Activated naive CD4-positive, alpha-beta T cell treated with anti-CD3 and anti-CD28 coated beads, Interleukin-2, amount 50 U/mL, for 24 hours (primary cell): ENCODE measurements around the gene TNFRSF13B.
A peak's percentile ranks its signal among the peaks of the same experiment; 100 is the strongest.
"Not testable (repeated sequence)": the region's sequence is repeated elsewhere in the genome, so short reads cannot be mapped to it uniquely, and the experiment has no call there.

ENCODE experiments used
- H3K27ac Mint-ChIP-seq: one replicate; pipeline ENCODE4 v1.8.0; 2021; ENCODE audit warnings: mild to moderate bottlenecking, mixed read lengths
- H3K27me3 Mint-ChIP-seq: one replicate; pipeline ENCODE4 v1.8.0; 2021; ENCODE audit warnings: mixed read lengths
- H3K36me3 Mint-ChIP-seq: one replicate; pipeline ENCODE4 v1.8.0; 2021; ENCODE audit warnings: mixed read lengths
- H3K4me1 Mint-ChIP-seq: one replicate; pipeline ENCODE4 v1.8.0; 2021; ENCODE audit warnings: mixed read lengths
- H3K4me3 Mint-ChIP-seq: one replicate; pipeline ENCODE4 v1.8.0; 2021; ENCODE audit warnings: mild to moderate bottlenecking, mixed read lengths
- H3K9me3 Mint-ChIP-seq: one replicate; pipeline ENCODE4 v1.8.0; 2021; ENCODE audit warnings: mixed read lengths

Gene TNFRSF13B

GRCh38 chr17:16922386-16923096, 49.4 kb downstream of the TNFRSF13B start:
- H3K4me1 Mint-ChIP-seq = no peaks in the 10 kb centered on the region
- no peaks in the 10 kb centered on the region for H3K36me3 Mint-ChIP-seq
- H3K9me3 Mint-ChIP-seq = no peaks in the 10 kb centered on the region
- no peak overlapping the region for H3K4me3 Mint-ChIP-seq
- H3K27me3 Mint-ChIP-seq = no peaks in the 10 kb centered on the region
- no peak overlapping the region for H3K27ac Mint-ChIP-seq

- H3K36me3 Mint-ChIP-seq, H3K9me3 Mint-ChIP-seq, H3K4me3 Mint-ChIP-seq, H3K27ac Mint-ChIP-seq, H3K27me3 Mint-ChIP-seq, H3K4me1 Mint-ChIP-seq: not testable (repeated sequence)
These were observed 50.5 kb downstream of the TNFRSF13B start for GRCh38 chr17:16921451-16921850.

- H3K27ac Mint-ChIP-seq = no peak overlapping the region
- no peaks in the 10 kb centered on the region for H3K9me3 Mint-ChIP-seq
- no peak overlapping the region for H3K4me3 Mint-ChIP-seq
- H3K4me1 Mint-ChIP-seq = no peaks in the 10 kb centered on the region
- H3K36me3 Mint-ChIP-seq = no peaks in the 10 kb centered on the region
- no peaks in the 10 kb centered on the region for H3K27me3 Mint-ChIP-seq
These were observed 51.3 kb downstream of the TNFRSF13B start for GRCh38 chr17:16920628-16921020.

GRCh38 chr17:16919663-16920627, 52.0 kb downstream of the TNFRSF13B start:
- no peaks in the 10 kb centered on the region for H3K4me1 Mint-ChIP-seq

GRCh38 chr17:16918443-16918842, 53.5 kb downstream of the TNFRSF13B start:
- Mint-ChIP-seq H3K9me3 (no peaks in the 10 kb centered on the region), H3K4me1 (peaks cover 6% of the 10 kb centered on the region), H3K36me3 (no peaks in the 10 kb centered on the region), H3K27me3 (no peaks in the 10 kb centered on the region), H3K4me3 (no peak overlapping the region), H3K27ac (no peak overlapping the region)

More at GRCh38 chr17:16919663-16920627, 52.0 kb downstream of the TNFRSF13B start:
- Mint-ChIP-seq H3K9me3 (no peaks in the 10 kb centered on the region), H3K27ac (no peak overlapping the region), H3K27me3 (no peaks in the 10 kb centered on the region), H3K4me3 (no peak overlapping the region), H3K36me3 (no peaks in the 10 kb centered on the region)

- Mint-ChIP-seq H3K9me3 (no peaks in the 10 kb centered on the region), H3K4me3 (no peak overlapping the region), H3K4me1 (peaks cover 11% of the 10 kb centered on the region), H3K27ac (no peak overlapping the region), H3K36me3 (no peaks in the 10 kb centered on the region), H3K27me3 (no peaks in the 10 kb centered on the region)
These were observed 54.1 kb downstream of the TNFRSF13B start for GRCh38 chr17:16917671-16918394.

GRCh38 chr17:16916557-16916920, 55.4 kb downstream of the TNFRSF13B start:
- Mint-ChIP-seq H3K27me3 (no peaks in the 10 kb centered on the region), H3K9me3 (no peaks in the 10 kb centered on the region), H3K4me3 (no peak overlapping the region), H3K36me3 (no peaks in the 10 kb centered on the region), H3K27ac (no peak overlapping the region), H3K4me1 (peaks cover 22% of the 10 kb centered on the region)

- Mint-ChIP-seq H3K4me1 (peaks cover 27% of the 10 kb centered on the region), H3K9me3 (no peaks in the 10 kb centered on the region), H3K36me3 (no peaks in the 10 kb centered on the region), H3K27me3 (no peaks in the 10 kb centered on the region), H3K4me3 (no peak overlapping the region), H3K27ac (no peak overlapping the region)
These were observed 56.0 kb downstream of the TNFRSF13B start for GRCh38 chr17:16915752-16916556.

- H3K4me1 Mint-ChIP-seq = peaks cover 41% of the 10 kb centered on the region
- no peak overlapping the region for H3K27ac Mint-ChIP-seq
- H3K36me3 Mint-ChIP-seq = no peaks in the 10 kb centered on the region
- H3K27me3 Mint-ChIP-seq = no peaks in the 10 kb centered on the region
- no peak overlapping the region for H3K4me3 Mint-ChIP-seq
- H3K9me3 Mint-ChIP-seq = no peaks in the 10 kb centered on the region
These were observed 58.5 kb downstream of the TNFRSF13B start for GRCh38 chr17:16913463-16913862.

- H3K27ac Mint-ChIP-seq = no peak overlapping the region
- H3K4me1 Mint-ChIP-seq = peaks cover 42% of the 10 kb centered on the region
- H3K4me3 Mint-ChIP-seq = peak overlapping the region; percentile 30
- H3K9me3 Mint-ChIP-seq = no peaks in the 10 kb centered on the region
- no peaks in the 10 kb centered on the region for H3K36me3 Mint-ChIP-seq
- no peaks in the 10 kb centered on the region for H3K27me3 Mint-ChIP-seq
These were observed 59.6 kb downstream of the TNFRSF13B start for GRCh38 chr17:16912021-16912962.

- H3K4me3 Mint-ChIP-seq = peak overlapping the region; percentile 72
- peaks cover 52% of the 10 kb centered on the region for H3K4me1 Mint-ChIP-seq
- no peaks in the 10 kb centered on the region for H3K36me3 Mint-ChIP-seq
- H3K9me3 Mint-ChIP-seq = no peaks in the 10 kb centered on the region
- no peaks in the 10 kb centered on the region for H3K27me3 Mint-ChIP-seq
- peak overlapping the region; percentile 30 for H3K27ac Mint-ChIP-seq
These were observed 60.6 kb downstream of the TNFRSF13B start for GRCh38 chr17:16911141-16911937.

- peak overlapping the region; percentile 43 for H3K4me3 Mint-ChIP-seq
- H3K27ac Mint-ChIP-seq = no peak overlapping the region
- no peaks in the 10 kb centered on the region for H3K36me3 Mint-ChIP-seq
- no peaks in the 10 kb centered on the region for H3K9me3 Mint-ChIP-seq
- H3K4me1 Mint-ChIP-seq = peaks cover 60% of the 10 kb centered on the region
- no peaks in the 10 kb centered on the region for H3K27me3 Mint-ChIP-seq
These were observed 61.6 kb downstream of the TNFRSF13B start for GRCh38 chr17:16910341-16910740.

- Mint-ChIP-seq H3K9me3 (no peaks in the 10 kb centered on the region), H3K27ac (no peak overlapping the region), H3K4me1 (peaks cover 63% of the 10 kb centered on the region), H3K27me3 (no peaks in the 10 kb centered on the region), H3K4me3 (no peak overlapping the region), H3K36me3 (no peaks in the 10 kb centered on the region)
These were observed 62.3 kb downstream of the TNFRSF13B start for GRCh38 chr17:16909472-16910246.
